GM12872 (cell line): Measurements from ENCODE around the gene MYO16.

Source experiments
- TF ChIP-seq, protein P1 (sequence below): IDR thresholded peaks from 3 replicates; pipeline ENCODE4 v1.5.1; 2011; ENCODE audit warnings: low read depth, mild to moderate bottlenecking, low read length, moderate library complexity; ENCODE audit not compliant: insufficient read depth

MYO16 gene

GRCh38 chr13:108797354-108797753, 167.9 kb downstream of the MYO16 start:
- TF ChIP-seq, protein P1, sequence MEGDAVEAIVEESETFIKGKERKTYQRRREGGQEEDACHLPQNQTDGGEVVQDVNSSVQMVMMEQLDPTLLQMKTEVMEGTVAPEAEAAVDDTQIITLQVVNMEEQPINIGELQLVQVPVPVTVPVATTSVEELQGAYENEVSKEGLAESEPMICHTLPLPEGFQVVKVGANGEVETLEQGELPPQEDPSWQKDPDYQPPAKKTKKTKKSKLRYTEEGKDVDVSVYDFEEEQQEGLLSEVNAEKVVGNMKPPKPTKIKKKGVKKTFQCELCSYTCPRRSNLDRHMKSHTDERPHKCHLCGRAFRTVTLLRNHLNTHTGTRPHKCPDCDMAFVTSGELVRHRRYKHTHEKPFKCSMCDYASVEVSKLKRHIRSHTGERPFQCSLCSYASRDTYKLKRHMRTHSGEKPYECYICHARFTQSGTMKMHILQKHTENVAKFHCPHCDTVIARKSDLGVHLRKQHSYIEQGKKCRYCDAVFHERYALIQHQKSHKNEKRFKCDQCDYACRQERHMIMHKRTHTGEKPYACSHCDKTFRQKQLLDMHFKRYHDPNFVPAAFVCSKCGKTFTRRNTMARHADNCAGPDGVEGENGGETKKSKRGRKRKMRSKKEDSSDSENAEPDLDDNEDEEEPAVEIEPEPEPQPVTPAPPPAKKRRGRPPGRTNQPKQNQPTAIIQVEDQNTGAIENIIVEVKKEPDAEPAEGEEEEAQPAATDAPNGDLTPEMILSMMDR, result no peak

DNA sequence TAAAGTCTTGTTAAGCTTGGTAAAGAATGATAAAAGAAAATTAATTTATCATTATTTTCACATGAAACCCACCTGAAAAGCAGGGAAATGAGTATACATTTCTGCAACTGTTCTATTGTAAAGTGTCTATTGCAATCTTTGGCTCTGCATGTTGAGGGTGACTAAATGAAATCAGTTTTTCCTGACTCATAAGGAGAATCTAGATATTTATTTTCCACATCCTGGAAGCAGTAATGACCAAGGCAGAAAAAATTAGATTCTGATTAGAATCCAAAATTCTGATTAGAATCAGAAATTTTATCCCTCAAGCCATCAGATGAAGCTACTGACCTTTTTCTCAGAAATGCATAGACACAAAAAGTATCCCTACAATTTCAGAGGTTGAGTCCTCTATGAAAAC, 178.4 kb downstream of the MYO16 start:
- TF ChIP-seq, protein P1, result no peak

DNA sequence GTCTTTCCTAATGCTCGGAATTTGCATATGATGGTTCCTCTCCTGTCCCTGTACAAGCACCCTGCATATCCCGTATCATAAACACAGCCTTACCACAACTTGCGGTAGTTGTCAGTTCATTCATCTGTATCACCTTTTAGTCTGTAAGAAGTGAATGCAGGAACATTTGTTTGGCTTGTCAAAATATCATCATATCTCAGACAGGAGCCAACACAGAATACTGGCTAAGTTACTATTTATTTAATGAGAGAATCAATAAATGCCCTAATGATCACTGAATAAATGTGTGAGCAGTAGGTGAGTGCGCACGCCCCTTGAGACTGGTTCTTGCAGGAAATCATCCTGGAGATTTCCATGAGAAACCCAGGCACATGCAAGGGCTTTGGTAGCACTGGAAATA, 182.8 kb downstream of the MYO16 start:
- TF ChIP-seq, protein P1, result no peak

DNA sequence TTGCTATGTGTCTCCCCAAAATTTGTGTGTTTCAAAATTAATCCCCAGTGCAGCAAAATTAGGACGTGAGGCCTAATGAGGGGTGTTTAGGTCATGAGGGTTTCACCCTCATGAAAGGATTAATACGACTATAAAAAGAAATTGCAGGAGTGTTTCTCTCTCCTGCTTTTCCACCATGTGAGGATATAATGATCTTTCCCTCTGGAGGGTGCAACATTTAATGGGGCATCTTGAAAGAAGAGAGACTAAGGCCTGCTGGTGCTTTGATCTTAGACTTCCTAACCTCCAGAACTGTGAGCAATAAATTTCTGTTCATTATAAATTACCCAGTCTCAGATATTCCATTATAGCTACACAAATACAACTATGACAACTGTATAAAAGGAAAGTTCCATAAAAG, 183.2 kb downstream of the MYO16 start:
- TF ChIP-seq, protein P1, result no peak

- TF ChIP-seq, protein P1, result no peak
Observed at GRCh38 chr13:108813587-108814170, 184.3 kb downstream of the MYO16 start.

DNA sequence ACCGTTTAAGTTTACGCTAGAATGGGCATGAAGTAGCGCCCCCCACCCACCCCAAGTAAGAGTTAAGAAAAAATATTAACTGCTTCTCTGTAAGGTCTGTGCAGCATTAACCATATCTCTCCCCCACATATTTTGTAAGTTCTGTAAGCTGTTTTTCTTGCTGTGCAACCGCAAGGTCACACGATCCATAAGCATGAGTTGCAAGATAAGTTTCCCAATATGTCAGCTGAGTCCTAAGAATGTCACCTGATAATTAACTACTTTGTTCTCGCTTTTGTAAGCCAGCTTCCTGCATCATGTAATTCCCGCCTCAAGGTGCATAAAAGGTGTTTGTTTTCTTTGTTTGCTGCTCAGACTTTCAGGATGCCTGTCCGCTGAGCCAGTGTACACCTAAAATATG, 187.0 kb downstream of the MYO16 start:
- TF ChIP-seq, protein P1, result no peak

DNA sequence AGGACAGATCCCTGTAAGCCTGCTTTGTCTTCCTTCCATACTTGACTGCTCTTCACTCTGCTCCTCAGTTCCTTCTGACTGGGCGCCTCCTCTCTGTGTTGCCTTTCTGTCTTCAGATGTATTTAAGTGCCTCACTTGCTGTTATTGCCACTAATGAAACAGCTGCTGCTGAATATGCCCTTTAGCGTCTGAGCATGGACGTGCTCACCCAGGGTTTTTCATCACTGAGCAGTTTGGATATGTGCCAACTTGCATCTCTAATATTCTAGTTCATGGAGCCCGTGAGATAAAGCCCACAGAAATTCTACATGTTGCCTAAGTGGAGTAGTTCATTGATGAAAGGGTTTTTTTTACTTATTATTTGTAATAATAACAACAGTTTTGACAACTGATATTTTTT, 198.2 kb downstream of the MYO16 start:
- TF ChIP-seq, protein P1, result no peak
